Measurements from ENCODE around the gene NXPH3. TPM values are rescaled to one million over a fixed set of nuclear protein-coding genes. Genes with fewer than 3 reads are reported as not detected.

The NXPH3 gene
- total RNA-seq, 1 donor from 2014 or later = 0.79 TPM

DNA sequence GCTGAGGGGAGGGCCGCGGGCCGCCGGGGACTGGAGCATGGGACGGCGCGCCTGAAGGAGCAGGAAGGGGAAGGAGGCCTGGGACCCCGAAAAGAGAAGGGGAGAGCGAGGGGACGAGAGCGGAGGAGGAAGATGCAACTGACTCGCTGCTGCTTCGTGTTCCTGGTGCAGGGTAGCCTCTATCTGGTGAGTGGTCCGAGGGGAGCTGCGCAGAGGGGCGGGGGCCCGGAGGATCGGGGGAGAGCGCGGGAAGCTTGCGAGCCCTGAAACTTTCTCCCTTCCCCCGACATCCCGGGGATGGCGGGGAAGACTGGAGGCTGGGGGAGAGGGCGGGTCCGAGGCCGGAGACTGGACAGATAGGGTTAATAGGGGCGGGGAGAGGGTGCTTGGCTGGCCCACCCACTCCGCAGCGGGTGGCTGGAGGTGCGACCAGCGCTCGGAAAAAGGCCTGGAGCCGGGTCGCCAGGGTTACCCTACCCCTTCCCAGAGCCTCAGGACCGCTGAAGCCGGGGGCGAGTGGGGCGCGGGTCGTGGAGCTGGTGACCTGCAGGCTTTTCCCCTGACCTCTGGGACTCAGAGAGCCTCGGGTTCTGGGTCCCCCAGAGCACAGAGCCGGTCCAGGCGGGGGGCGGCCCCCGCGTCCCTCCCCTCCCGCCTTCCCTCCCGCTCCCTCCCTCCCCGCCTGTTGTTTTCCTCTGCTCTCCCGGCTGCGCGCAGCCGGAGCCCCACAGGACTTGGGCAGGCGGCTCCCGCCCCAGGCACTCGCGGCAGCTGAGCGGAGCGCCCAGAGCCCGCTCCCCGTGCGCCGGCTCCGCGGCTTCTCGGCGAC, 631 bp downstream of the NXPH3 start:
- Mint-ChIP-seq H3K27me3 (ENCODE audit: low read depth) (peaks cover 54% of the 10 kb centered on the region), H3K4me3 (peak overlapping the region; percentile 91), H3K27ac (ENCODE audit: unreplicated experiment) (no peak overlapping the region), H3K9me3 (no peaks in the 10 kb centered on the region), H3K4me1 (peaks cover 13% of the 10 kb centered on the region), H3K36me3 (ENCODE audit: low read depth) (no peaks in the 10 kb centered on the region)
- DNase-seq (ENCODE audit: low read depth, low spot score) = peak; percentile 53
- TF ChIP-seq, protein P1, sequence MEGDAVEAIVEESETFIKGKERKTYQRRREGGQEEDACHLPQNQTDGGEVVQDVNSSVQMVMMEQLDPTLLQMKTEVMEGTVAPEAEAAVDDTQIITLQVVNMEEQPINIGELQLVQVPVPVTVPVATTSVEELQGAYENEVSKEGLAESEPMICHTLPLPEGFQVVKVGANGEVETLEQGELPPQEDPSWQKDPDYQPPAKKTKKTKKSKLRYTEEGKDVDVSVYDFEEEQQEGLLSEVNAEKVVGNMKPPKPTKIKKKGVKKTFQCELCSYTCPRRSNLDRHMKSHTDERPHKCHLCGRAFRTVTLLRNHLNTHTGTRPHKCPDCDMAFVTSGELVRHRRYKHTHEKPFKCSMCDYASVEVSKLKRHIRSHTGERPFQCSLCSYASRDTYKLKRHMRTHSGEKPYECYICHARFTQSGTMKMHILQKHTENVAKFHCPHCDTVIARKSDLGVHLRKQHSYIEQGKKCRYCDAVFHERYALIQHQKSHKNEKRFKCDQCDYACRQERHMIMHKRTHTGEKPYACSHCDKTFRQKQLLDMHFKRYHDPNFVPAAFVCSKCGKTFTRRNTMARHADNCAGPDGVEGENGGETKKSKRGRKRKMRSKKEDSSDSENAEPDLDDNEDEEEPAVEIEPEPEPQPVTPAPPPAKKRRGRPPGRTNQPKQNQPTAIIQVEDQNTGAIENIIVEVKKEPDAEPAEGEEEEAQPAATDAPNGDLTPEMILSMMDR (conservative IDR thresholded peaks at IDR 0.05) = no peak

DNA sequence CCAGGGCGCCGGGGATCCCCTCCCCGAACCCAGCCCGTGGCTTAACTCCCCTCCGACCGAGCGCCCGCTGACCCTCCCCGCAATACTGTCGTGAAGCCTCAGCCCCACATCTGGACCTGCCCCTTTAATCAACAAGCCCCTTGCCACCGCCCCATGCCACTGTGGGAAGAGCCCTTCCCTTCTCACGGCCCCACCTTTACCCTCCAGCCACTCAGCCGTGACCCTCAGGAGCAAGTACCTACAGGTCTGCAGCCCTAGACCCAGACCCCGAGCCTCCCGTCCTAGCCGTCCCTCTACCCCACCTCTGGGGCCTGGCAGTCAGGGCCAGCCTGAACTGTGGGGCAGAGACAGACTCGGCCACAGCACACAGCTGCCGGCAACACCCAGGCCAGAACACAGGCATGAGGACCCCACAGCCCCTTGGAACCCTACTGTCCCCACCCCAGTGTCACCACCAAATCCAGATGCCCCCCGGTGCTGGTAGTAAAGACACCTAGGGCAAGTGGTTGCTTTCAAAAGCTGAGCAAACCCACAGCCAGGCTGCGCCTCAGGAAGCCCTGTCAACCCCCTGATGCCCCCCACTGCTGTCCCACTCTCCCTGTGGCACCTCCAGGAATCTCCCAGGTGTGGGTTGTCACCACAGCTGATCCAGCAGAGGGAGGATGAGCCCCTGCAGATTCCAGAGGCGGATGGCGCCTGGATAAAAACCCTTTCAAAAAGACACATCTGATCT, 1.4 kb downstream of the NXPH3 start:
- H3K27ac Mint-ChIP-seq (ENCODE audit: unreplicated experiment) = peak overlapping the region; percentile 12

DNA sequence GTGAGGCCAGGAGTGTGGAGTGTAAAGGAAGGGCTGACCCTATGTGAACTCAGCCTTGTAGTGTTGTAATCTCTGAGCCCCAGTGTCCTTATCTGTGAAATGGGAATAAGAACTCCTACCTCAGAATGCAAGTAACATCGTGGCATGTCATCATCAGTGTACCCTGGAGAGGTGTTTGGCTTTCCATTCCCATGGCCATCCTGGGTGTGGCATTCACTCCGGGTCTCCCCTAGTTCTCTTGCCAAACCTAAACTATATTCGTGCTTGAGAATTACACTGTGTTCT, 1.9 kb downstream of the NXPH3 start:
- Mint-ChIP-seq H3K27me3 (ENCODE audit: low read depth) (peaks cover 41% of the 10 kb centered on the region), H3K4me1 (peaks cover 19% of the 10 kb centered on the region)
- no peak for DNase-seq (ENCODE audit: low read depth, low spot score)

More for the DNA sequence above, 1.4 kb downstream of the NXPH3 start:
- no peaks in the 10 kb centered on the region for H3K9me3 Mint-ChIP-seq
- TF ChIP-seq, protein P1 (conservative IDR thresholded peaks at IDR 0.05) = no peak
- peaks cover 17% of the 10 kb centered on the region for H3K4me1 Mint-ChIP-seq
- H3K4me3 Mint-ChIP-seq = peak overlapping the region; percentile 91
- no peaks in the 10 kb centered on the region for H3K36me3 Mint-ChIP-seq (ENCODE audit: low read depth)
- H3K27me3 Mint-ChIP-seq (ENCODE audit: low read depth) = peaks cover 46% of the 10 kb centered on the region
- no peak for DNase-seq (ENCODE audit: low read depth, low spot score)

DNA sequence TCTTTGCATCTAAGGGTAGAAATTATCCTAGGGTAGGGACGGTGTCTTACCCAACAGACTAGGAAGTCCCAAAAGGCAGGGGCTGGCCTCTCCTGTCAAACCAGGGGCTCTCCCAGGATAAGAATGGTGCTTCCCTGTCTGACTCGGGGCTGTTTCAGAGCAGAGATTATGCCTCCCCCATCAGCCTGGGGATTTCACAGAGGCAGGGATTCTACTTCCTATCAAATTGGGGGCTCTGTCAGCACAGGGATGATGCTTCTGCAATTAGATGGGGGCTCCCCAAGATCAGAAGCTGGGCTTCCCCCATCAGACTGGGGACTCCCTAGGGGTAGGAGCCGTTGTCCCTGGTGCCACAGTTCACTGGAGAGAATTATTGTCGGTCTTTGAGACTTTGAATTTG, 2.3 kb downstream of the NXPH3 start:
- peak overlapping the region; percentile 91 for H3K4me3 Mint-ChIP-seq
- H3K9me3 Mint-ChIP-seq = no peaks in the 10 kb centered on the region
- H3K27ac Mint-ChIP-seq (ENCODE audit: unreplicated experiment) = no peak overlapping the region
- H3K36me3 Mint-ChIP-seq (ENCODE audit: low read depth) = no peaks in the 10 kb centered on the region
- H3K27me3 Mint-ChIP-seq (ENCODE audit: low read depth) = peaks cover 37% of the 10 kb centered on the region
- TF ChIP-seq, protein P1 (conservative IDR thresholded peaks at IDR 0.05) = no peak
- H3K4me1 Mint-ChIP-seq = peaks cover 19% of the 10 kb centered on the region
- DNase-seq (ENCODE audit: low read depth, low spot score) = no peak

More for the DNA sequence above, 1.9 kb downstream of the NXPH3 start:
- H3K27ac Mint-ChIP-seq (ENCODE audit: unreplicated experiment) = no peak overlapping the region
- TF ChIP-seq, protein P1 (conservative IDR thresholded peaks at IDR 0.05) = no peak
- H3K4me3 Mint-ChIP-seq = peak overlapping the region; percentile 91
- no peaks in the 10 kb centered on the region for H3K36me3 Mint-ChIP-seq (ENCODE audit: low read depth)
- H3K9me3 Mint-ChIP-seq = no peaks in the 10 kb centered on the region

DNA sequence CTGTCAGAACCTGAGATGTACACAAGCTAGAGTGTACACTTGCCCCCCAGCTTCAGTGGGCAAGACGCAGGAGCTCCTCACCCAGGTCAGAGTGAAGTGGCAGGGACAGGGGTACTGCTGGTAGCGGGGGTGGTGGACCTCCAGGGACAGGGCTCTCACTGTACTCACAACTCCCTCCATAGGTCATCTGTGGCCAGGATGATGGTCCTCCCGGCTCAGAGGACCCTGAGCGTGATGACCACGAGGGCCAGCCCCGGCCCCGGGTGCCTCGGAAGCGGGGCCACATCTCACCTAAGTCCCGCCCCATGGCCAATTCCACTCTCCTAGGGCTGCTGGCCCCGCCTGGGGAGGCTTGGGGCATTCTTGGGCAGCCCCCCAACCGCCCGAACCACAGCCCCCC, 2.7 kb downstream of the NXPH3 start:
- no peak overlapping the region for H3K27ac Mint-ChIP-seq (ENCODE audit: unreplicated experiment)
- peaks cover 17% of the 10 kb centered on the region for H3K4me1 Mint-ChIP-seq
- H3K9me3 Mint-ChIP-seq = no peaks in the 10 kb centered on the region
- no peaks in the 10 kb centered on the region for H3K36me3 Mint-ChIP-seq (ENCODE audit: low read depth)
- TF ChIP-seq, protein P1 (conservative IDR thresholded peaks at IDR 0.05) = no peak
- H3K27me3 Mint-ChIP-seq (ENCODE audit: low read depth) = peaks cover 32% of the 10 kb centered on the region
- DNase-seq (ENCODE audit: low read depth, low spot score) = no peak
- H3K4me3 Mint-ChIP-seq = peak overlapping the region; percentile 91
